ENCODE measurements around the gene DCUN1D1. TPM values are rescaled to one million over a fixed set of nuclear protein-coding genes. Genes with fewer than 3 reads are reported as not detected.

Gene DCUN1D1
- total and polyA plus RNA-seq, 2 of the 8 experiments (the other 6 are each of a cell fraction or from before 2014, with no cell fraction given), result 6.8 to 70.3 TPM

GRCh38 chr3:182941719-182942118 is 38.6 kb downstream of the DCUN1D1 start:
- TF ChIP-seq KDM5A (IDR thresholded peaks at IDR 0.05; ENCODE audit: low read length), result no peak
- TF ChIP-seq GABPA (IDR thresholded peaks at IDR 0.05; ENCODE audit: borderline replicate concordance, insufficient read depth, low read length), result no peak
- no peak for TF ChIP-seq HDAC6 (IDR thresholded peaks at IDR 0.05; ENCODE audit: low read depth, low read length)
- TF ChIP-seq CEBPB (IDR thresholded peaks at IDR 0.05; ENCODE audit: low read depth, low read length), result no peak
- no peak for TF ChIP-seq ATF2 (IDR thresholded peaks at IDR 0.05; ENCODE audit: low read length)
- no peak for TF ChIP-seq EP300 (IDR thresholded peaks at IDR 0.05; ENCODE audit: borderline replicate concordance in 1 of 2, low read depth in 2 of 2, low read length in 2 of 2)
- no peak for TF ChIP-seq RXRA (IDR thresholded peaks at IDR 0.05; ENCODE audit: insufficient read depth, low read depth, low read length)
- no peak for TF ChIP-seq BRCA1 (IDR thresholded peaks at IDR 0.05; ENCODE audit: low read depth, low read length)
- no peak for TF ChIP-seq HDAC2 (IDR thresholded peaks at IDR 0.05; ENCODE audit: borderline replicate concordance in 1 of 2, low read depth in 2 of 2, low read length in 2 of 2)
- Histone ChIP-seq H3K9me3 (ENCODE audit: insufficient read depth in 2 of 2, low read depth in 1 of 2, low read length in 1 of 2) (no peaks in the 10 kb centered on the region), H4K8ac (ENCODE audit: extremely low read depth, insufficient read depth, low read length) (no peak overlapping the region), H2BK20ac (ENCODE audit: low read length) (no peak overlapping the region), H3K23me2 (ENCODE audit: low read depth, low read length) (no peaks in the 10 kb centered on the region), H4K5ac (ENCODE audit: insufficient read length, low read depth, low read length) (no peak overlapping the region), H3K14ac (ENCODE audit: insufficient read length) (no peak overlapping the region), H3K18ac (ENCODE audit: extremely low read depth, low read length) (no peak overlapping the region), H3K4me1 (replicated peaks in 1 of 4; ENCODE audit: control insufficient read depth in 3 of 4, insufficient read depth in 4 of 4, low read length in 3 of 4) (peaks cover 0 to 4% (median 2%) of the 10 kb centered on the region in 4 experiments; a peak in 3 of 7 replicates), H3K36me3 (ENCODE audit: control insufficient read depth in 2 of 4, insufficient read depth in 4 of 4, low read length in 3 of 4) (peaks cover 0 to 10% (median under 1%) of the 10 kb centered on the region in 4 experiments; a peak in 2 of 8 replicates), H3K79me2 (ENCODE audit: control insufficient read depth in 1 of 2, insufficient read depth in 2 of 2, low read length in 2 of 2) (no peaks in the 10 kb centered on the region), H4K20me1 (replicated peaks in 1 of 2; ENCODE audit: control insufficient read depth in 1 of 2, insufficient read depth in 2 of 2, low read length in 2 of 2) (no peaks in the 10 kb centered on the region), H4K91ac (replicated peaks; ENCODE audit: insufficient read length, low read length) (no peak overlapping the region), H2AK5ac (ENCODE audit: low read depth, low read length) (no peak overlapping the region), H2AFZ (ENCODE audit: low read length) (no peak overlapping the region), H2BK120ac (replicated peaks; ENCODE audit: low read depth, low read length) (no peak overlapping the region), H2BK5ac (ENCODE audit: low read depth, low read length) (no peak overlapping the region), H3K23ac (ENCODE audit: insufficient read length) (no peak overlapping the region), H3K4ac (replicated peaks; ENCODE audit: insufficient read length, low read depth, low read length) (no peak overlapping the region), H3K27me3 (replicated peaks in 1 of 4; ENCODE audit: control insufficient read depth in 3 of 4, extremely low read depth in 1 of 4, insufficient read depth in 3 of 4, low read length in 3 of 4) (no peaks in the 10 kb centered on the region), H3K56ac (replicated peaks; ENCODE audit: insufficient read length, low read depth, low read length) (no peak overlapping the region), H3K27ac (ENCODE audit: low read depth, low read length) (no peak overlapping the region), H2BK15ac (ENCODE audit: low read length) (no peak overlapping the region), H3K4me3 (ENCODE audit: extremely low read depth in 1 of 4, insufficient read depth in 2 of 4, low read depth in 3 of 4, low read length in 4 of 4) (no peak overlapping the region), H3K79me1 (ENCODE audit: low read depth, low read length) (no peaks in the 10 kb centered on the region), H3K4me2 (ENCODE audit: insufficient read depth in 1 of 2, low read depth in 2 of 2, low read length in 2 of 2) (no peak overlapping the region), H3K9ac (replicated peaks in 1 of 4; ENCODE audit: extremely low read depth in 1 of 4, low read depth in 3 of 4, low read length in 3 of 4) (no peak overlapping the region), H2BK12ac (ENCODE audit: low read depth, low read length) (no peak overlapping the region)
- 89% methylated on average over 3 of the region's 3 CpGs; no CpG with 5 or more reads in 1 of the 2 experiments for WGBS, 2 experiments (ENCODE audit: extremely low coverage in 1 of 2, insufficient coverage in 1 of 2, insufficient read length in 1 of 2, insufficient replicate concordance in 2 of 2, low coverage in 1 of 2, low lambda C conversion rate in 2 of 2, missing lambda C conversion rate in 1 of 2)
- POLR2A ChIA-PET (ENCODE audit: partially characterized antibody), result no interaction called here
- CTCF ChIA-PET (ENCODE audit: partially characterized antibody), result no interaction called here
- FAIRE-seq (no peak), DNase-seq (ENCODE audit: low read depth in 1 of 2, low spot score in 2 of 2) (no peak)
